GM12801 (cell line): ENCODE measurements around the gene TNNT3.

Experiments used
- TF ChIP-seq, protein P1 (sequence below): IDR thresholded peaks from one replicate; pipeline ENCODE4 v1.5.1; 2011; ENCODE audit warnings: control low read depth; ENCODE audit not compliant: insufficient read length; ENCODE audit errors: extremely low read depth

The TNNT3 gene

DNA sequence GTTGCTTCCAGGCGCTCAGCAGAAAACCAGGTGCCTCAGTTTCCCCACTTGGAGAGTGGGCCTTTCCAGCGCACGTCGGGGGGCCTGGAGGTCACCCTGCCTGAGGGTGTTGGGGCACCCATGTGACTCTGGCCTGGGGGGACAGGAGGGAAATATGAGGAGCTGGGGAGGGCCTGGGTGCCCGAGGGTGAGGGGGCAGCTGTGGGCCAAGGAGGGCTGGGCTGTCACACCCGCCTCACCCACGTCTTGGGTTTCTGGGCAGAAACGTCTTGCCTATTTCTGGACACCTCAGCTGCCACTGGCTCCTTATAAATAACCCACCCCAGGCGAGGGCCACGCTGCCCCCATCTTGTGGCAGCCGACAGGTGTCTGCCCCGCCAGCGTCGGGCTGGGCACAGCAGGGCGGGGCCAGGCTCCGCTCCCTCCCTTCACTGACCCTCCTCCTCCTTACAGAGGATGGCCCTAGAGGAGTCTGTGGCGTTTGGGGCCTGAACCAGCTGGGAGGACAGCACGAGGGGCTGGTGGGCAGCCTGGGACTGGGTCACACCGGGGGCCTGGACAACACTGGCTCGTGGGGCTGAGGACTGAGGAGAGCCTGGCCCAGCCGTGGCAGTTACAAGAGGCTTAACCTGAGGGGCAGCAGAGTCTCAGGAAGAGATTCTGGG is 1.5 kb downstream of the TNNT3 start:
- TF ChIP-seq, protein P1, sequence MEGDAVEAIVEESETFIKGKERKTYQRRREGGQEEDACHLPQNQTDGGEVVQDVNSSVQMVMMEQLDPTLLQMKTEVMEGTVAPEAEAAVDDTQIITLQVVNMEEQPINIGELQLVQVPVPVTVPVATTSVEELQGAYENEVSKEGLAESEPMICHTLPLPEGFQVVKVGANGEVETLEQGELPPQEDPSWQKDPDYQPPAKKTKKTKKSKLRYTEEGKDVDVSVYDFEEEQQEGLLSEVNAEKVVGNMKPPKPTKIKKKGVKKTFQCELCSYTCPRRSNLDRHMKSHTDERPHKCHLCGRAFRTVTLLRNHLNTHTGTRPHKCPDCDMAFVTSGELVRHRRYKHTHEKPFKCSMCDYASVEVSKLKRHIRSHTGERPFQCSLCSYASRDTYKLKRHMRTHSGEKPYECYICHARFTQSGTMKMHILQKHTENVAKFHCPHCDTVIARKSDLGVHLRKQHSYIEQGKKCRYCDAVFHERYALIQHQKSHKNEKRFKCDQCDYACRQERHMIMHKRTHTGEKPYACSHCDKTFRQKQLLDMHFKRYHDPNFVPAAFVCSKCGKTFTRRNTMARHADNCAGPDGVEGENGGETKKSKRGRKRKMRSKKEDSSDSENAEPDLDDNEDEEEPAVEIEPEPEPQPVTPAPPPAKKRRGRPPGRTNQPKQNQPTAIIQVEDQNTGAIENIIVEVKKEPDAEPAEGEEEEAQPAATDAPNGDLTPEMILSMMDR: no peak

DNA sequence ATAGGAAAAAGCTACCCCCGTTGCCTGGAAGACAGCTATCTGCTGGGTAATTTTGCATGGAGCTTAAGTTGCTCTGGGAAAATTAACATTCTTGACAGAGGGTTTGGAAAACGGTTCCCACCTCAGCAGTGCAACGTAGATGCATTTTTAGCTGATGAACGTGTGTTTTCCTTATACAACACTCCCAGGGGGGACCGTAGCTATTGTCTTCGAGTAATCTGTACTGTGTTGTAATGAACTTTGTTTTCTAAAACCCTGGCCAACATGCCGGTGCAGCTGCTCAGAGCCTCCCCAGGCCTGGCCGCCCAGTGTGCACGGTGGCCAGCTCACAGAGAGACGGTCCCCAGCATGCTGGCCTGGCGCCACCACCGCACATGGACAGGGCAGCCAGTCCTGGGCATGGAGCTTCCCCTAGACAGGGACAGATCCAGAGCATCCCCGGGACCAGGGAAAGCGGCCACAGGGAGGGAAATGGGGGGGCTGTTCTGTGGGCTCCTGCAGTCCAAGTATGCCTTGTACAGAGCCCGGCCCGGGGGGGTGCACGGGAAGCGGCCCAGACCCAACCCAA is 2.2 kb downstream of the TNNT3 start:
- TF ChIP-seq, protein P1: no peak

DNA sequence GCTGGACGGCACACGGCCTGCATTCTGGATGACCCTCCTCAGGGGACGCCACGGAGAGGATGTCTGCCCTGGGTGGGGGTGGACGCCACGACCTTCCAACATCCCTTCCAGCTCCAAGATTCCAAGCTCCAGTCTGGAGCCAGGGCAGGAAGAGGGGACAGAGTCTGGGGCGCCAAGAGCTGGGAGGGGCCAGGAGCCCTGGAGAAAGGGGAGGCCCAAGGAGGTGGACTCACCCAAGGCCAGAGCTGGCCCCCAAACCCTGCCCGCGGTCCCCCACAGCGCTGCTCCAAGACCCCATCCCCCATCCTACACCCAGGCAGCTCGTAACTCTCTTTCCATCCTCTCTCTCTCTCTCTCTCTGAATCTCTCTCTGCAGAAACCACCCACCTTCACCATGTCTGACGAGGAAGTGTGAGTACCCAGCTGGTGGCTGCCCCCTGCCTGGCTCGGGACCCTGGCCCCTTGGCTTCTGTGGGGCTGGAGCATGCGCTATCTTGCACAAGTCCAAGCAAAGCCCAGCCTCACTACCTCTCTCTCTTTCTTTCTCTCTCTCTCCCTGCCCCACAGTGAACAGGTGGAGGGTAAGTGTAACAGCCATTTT is 3.1 kb downstream of the TNNT3 start:
- TF ChIP-seq, protein P1: no peak

DNA sequence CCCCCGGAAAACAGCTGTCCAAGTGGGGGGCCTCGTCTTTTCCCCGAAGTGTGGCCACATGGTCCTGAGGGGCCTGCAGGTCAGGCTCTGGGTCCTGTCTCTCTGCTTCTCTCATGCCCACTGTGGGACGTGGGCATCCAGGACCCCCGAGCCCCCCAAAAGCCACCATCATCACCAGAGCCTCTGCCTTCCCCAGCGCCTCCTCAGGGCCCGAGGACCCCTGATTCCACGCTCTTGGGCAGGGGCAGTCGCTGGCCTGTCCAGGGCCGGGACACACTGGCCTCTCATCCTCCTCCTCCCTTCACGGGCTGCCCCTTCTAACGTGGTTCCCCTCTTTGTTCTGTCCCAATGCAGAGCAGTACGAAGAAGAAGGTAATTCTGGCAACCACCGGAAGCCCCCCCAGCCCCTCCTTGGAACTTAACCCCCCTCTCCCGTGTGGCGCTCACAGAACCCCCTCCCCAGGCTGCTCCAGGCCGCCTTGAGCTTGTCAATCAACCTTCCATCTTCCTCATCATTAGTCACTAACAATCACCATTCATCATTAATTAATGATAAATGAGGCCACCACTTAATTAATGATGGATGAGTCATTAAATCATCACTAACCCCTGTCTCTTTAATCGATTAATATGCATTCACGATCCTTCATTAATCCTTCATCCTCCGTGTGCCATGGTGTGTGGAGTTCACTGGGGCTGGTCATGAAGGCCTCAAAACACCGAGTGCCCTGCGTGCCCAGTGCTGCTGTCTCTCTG is 3.9 kb downstream of the TNNT3 start:
- TF ChIP-seq, protein P1: no peak

DNA sequence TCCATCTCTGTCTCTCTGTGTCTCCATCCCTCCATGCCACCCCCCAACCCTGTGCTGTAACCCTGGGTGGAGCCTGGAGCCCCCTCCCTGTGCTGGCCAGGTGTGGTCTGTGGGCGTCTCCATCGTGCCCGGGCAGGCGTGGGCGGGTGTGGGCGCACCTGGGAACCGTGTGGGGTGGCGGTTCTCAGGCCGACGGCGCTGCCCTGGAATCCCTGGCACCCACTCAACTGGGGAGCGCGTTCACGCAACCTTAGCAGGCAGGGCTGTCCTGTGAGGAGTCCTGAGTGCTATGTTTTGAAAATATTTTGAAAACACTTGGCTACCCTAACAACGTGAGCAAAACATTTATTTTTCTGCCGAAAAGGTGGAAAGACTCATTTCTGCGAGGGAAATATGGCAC is 4.7 kb downstream of the TNNT3 start:
- TF ChIP-seq, protein P1: no peak

DNA sequence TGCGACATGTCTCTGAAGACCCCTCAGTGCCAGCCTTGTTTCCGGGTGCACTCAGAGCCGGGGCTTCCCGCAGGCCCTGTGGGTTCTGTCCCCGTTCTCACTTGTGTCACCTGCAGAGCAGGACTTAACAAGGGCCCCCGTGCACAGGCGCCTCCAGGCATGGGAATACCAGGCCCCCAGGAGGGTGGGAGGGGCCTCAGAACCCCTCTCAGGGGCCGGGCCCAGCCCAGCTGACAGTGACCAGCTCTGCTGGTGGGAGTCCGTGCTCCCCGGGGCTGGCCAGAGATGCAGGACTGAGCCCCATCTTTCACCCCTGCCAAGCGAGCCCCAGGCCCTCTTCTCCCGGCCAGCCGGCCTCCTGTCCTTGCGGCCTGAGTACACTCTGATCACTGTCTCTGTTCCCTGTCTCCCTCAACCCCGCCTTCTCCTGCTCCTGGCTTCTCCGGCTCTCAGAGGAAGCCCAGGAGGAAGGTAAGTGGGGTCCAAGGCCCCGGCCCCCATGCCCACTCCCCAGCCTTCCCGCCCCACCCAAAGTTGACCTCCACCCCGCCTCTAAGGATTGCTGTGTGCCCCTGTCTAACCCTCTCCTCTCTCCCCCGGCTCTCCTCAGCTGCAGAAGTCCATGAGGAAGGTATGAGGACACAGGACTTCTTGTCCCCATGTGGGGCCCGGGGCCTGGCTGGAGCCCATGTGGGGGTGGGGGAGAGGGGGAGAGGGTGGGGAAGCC is 5.3 kb downstream of the TNNT3 start:
- TF ChIP-seq, protein P1: no peak
